Right renal pelvis (tissue), 4 donors: ENCODE measurements around the gene ZG16B. TPM values are rescaled to one million over a fixed set of nuclear protein-coding genes. Genes with fewer than 3 reads are reported as not detected.

Experiments
- DNase-seq, 4 donors: peaks; one replicate each; pipeline ENCODE4 v3.0.0-alpha.2; 2013; ENCODE audit warnings: low read depth in 4 of 4, low spot score in 3 of 4, missing footprints in 1 of 4
- polyA plus RNA-seq, 4 donors: library from polyadenylated mRNA; unstranded; fragments of 120-200 nt; gene quantifications; one replicate each; pipeline ENCODE4 v1.2.1, GENCODE V29; 2013; ENCODE audit not compliant: insufficient read length in 4 of 4

ZG16B gene
- polyA plus RNA-seq, 4 donors, result 0.25 to 0.50 (median 0.33) TPM

DNA sequence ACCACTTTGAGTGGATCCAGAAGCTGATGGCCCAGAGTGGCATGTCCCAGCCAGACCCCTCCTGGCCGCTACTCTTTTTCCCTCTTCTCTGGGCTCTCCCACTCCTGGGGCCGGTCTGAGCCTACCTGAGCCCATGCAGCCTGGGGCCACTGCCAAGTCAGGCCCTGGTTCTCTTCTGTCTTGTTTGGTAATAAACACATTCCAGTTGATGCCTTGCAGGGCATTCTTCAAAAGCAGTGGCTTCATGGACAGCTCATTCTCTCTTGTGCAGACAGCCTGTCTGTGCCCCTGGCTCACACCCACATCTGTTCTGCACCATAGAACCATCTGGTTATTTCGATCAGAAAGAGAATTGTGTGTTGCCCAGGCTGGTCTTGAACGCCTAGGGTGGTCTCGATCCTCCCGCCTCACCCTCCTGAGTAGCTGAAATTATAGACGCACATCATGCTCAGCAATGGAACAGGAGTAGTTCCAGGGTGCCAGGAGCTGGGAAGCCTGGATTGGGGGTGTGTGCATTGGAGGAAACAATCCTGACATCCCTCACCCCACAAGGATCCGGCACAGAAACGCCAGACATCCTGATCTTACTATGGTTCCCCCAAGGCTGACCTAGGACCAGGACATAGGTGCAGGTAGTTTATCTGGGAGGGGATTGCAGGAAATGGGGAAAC, 8.5 kb upstream of the ZG16B start:
- DNase-seq, result no peak

DNA sequence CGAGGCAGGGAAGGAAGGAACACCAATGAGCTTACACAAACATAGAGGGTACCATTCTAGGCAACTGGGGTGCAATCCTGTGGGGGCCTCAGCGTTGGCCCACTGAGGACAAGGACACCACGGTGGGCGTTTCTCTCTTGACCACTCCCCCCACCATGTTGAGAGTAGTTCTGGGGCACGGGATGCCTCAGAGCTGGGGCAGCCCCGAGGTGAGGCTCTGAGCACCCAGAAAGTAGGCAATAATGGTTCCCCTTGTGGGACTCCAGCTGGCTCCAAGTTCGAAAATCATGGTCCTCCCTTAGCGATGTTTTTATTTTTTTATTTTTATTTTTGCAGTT, 8.0 kb upstream of the ZG16B start:
- no peak for DNase-seq

DNA sequence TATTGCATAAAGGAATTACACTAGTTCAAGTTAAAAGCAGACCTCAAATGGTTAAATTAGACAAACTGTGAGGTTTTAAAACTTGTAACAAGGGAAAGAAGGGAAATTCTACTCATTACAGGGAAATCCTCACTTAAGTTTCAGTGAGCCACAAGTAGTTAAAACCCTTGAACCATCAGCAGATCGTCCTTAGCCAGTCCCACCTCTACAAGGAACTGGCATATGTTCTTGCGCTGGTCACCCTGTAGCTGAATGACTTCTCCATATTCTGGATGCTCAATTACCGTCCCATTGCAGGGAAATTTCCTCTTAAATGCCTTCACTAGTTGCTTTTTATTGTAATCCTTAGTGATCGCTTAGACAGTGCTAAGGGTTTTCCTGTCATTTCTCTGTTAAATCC, 7.6 kb upstream of the ZG16B start:
- DNase-seq, result no peak

DNA sequence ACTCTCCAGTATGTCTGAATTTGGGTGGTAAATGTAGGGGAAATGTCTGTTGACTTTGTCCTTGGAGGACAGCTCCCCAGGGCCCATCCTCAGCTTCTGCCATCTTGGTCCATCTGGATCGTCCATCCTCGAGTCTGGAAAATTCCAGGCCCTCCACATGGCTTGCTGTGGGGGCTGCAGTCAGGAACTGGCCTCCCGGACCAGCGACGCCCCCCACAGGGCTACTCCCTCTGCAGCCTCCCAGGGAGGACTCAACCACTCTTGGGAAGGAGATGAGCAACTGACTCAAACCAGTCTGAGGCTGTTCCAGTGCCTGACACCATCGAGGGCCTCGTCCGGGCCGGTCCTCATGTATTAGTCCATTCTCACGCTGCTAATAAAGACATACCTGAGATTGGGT, 5.5 kb upstream of the ZG16B start:
- DNase-seq, result no peak

DNA sequence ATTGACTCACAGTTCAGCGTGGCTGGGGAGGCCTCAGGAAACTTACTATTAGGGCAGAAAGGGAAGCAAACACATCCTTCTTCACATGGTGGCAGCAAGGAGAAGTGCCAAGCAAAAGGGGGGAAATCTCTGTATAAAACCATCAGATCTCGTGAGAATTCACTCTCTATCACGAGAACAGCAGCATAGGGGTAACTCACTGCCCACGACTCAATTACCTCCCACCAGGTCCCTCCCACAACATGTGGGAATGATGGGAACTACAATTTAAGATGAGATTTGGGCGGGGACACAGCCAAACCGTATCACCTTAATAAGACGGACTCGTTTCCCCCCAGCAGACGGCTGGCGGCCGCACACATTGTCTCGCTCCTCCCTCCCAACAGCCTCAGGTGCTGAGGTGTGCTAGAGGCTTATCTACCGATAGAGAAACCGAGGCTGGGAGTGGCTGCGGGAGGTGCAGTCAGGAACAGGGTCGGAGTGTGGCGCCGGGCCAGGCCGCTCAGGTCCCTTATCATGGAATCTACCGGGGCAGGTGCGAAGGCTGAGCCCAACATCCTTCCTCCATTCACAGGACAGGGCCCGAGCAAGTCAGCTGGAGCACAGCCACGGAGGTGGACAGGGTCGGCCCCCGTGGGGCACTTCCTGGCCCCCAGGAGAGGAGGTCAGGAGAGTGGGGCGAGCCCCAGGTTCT, 4.9 kb upstream of the ZG16B start:
- no peak for DNase-seq

DNA sequence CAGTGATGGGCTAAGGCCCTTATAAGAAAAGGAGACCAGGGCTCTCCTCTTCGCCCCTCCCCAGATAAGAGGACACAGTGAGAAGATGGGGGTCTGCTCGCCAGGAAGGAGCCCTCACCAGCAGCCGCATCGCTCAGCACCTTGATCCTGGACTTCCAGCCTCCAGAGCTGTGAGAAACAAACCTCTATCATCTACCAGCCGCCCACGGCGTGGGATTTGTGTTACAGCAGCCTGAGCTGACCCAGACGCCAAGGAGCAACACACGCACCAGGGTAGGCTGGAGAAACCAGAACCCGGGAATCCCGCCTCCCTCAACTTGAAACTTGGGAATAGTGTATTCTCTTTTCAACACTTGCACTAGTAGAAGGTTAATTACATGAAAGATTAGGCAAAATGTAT, 4.2 kb upstream of the ZG16B start:
- DNase-seq, result no peak

DNA sequence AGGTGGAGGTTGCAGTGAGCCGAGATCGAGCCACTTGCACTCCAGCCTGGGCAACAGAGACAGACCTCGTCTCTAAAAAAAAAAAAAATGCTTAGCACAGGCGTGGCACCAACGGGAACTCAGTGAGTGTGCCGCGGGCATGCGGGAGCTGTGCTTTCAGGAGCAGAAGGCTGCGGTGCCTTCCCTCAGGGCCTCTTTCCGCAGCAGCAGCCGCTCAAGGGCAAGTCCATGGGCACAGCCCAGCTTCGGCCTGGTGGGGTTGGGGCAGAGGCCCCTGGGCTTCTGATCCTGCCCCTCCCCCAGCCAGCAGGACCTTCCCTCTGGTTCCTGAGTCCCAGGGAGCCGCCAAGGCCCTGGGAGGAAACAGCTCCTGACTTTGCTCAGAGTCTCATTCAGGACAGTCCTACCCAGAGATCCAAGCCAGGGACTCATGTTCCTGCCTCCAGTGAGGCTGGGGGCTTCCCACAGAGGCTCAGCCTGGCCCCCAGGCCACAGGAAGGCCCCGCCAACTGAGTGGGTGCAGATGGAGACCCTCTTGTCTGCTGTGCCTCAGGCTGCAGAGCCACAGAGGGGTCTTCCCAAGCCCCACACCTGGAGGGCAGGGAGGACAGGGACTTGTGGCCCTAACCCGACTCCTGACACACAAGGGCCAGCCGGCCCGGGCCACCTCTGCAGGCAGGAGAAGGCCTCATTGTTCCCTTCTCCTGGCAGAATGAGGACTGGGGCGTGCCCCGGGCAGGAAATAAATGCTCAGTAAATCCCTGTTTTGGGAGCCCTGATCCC, 3.3 kb upstream of the ZG16B start:
- no peak for DNase-seq

DNA sequence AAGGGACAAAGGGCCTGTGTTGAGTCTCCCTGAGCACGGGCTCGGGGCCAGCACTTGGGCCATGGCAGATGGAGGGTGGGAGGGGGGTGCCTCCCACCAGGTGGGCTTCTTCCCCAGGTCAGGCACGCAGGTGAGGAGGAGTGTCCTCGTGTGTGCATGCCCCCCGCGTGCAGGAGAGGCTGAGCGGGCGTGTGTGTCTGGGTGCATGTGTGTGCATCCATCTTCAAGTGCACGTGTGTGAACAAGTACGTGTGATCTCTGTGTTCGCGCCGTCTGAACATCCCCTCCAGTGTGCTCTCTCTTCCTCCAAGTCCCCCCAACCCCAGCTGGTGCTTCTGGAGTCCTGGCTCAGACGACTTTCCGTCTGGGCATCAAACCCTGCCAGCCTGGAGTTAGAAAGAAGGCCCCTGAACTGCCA, 2.7 kb upstream of the ZG16B start:
- no peak for DNase-seq

DNA sequence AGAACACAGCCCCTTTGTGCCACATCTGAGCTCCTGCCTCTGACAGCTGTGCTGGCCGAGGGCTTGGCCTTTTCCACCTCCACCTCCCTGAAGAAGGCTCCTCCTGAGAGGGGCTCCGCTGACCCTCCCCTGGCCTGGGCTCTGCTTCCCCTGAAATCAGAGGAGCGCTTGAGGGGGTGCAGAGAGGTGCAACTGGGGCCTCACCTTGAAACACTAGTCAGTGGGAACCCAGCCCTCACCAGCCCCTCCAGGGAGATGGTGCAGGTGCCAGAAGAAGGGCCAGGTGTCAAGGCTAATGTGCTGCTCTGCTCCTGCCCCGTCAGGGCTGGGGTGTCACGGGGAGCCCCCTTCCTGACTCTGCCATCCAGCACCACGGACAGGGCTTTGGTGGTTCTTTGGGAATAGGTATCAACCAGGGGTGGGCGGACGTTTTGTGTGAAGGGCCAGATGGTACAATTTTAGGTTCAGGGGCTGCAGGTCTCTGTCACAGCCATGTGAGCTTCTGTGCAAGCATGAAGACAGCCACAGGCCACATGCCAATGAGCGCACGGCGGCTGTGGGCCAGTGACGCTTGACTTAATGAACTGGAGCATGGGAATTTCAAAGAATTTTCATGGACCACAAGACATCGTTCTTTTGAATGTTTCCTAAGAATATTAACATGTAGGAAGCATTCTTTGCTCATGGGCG, 2.1 kb upstream of the ZG16B start:
- no peak for DNase-seq

DNA sequence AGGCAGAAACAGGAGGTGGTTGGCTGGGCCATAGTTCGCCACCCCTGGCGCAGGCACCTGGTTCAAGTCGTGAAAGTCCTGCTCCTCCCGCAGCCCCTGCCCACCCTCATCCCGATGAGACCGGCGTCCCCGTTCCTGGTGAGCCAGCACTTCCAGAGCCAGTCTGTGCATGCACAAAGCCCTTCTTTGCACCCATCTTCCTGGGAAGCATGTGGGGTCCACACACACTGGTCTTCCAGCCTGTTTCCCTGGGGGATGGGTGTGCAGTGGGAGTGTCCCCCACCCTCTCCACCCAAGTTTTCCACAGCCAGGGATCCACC, 1.6 kb upstream of the ZG16B start:
- DNase-seq, result no peak

DNA sequence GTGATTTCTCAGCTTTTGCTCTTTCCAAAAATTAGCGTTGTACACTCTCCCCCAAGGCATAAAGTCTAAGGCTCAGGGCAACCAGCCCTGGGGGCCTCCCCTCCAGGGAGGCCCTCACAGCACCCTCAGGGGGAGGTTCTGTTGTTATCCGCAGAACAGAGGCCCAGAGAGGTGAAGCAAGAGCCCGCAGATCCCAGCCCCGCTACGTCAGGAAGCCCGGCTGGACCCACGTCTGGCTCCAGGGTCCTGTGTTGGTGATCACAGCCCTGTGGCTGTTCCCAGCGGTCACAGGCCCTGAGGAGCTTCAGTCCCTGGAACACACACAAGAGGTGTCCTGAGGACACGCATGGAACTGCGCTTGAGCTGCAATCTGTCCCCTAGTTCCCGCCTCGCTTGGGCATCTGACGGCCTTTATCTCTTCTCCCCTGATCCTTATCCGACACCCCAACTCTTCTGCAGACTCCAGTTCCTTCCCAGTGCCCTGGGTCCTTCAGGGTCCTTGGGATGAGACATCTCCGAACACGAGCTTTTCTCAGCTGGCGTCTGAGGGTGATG, 1.1 kb upstream of the ZG16B start:
- no peak for DNase-seq

DNA sequence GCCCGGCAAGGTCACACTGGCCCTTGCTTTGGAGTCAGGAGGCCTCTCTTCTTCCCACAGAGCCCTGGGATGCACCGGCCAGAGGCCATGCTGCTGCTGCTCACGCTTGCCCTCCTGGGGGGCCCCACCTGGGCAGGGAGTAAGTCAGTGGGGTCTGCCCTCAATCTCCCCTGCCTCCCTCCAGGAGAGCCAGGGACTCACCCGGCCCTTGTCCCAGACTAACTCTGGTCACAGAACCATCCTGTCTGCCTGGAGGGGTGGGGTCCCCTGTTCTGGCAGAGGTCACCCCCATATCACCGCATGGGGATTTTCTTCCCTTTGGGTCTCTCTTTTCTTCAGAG, 222 bp downstream of the ZG16B start:
- no peak for DNase-seq

DNA sequence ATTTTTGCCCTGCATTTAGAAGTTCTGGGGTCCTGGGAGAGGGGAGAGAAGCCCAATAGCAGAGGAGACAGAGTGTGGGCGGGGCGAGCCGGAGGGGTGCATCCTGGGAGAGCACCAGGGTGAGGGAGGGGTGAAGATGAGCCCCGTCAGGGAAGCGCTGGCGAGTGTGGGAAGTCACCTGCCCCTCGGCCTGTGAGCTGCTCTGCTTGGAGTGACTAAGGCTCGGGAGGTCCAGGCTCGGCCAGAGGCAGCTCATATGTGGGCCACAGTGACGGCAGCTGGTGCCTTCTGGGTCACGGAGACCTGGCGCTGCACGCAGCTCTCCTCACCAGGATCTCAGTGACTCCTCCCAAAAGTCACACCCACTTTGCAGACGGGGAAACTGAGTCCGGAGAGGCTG, 1.1 kb downstream of the ZG16B start:
- no peak for DNase-seq

DNA sequence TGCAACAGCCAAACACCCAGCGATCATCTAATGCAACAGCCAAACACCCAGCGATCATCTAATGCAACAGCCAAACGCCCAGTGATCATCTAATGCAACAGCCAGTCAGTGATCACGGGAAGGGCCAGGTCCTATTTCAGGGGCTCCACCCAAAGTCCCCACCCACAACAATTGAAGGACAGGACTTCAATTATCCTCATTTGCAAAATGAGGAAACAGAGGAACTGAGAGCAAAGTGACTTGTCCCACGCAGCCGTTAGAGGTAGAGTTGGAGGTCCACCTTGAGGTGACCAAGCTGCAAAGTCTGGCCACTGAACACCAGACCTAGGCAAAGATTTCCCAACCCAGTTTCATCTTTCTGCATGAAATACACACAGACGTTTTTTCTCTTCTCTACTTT, 3.7 kb downstream of the ZG16B start:
- DNase-seq, result no peak

DNA sequence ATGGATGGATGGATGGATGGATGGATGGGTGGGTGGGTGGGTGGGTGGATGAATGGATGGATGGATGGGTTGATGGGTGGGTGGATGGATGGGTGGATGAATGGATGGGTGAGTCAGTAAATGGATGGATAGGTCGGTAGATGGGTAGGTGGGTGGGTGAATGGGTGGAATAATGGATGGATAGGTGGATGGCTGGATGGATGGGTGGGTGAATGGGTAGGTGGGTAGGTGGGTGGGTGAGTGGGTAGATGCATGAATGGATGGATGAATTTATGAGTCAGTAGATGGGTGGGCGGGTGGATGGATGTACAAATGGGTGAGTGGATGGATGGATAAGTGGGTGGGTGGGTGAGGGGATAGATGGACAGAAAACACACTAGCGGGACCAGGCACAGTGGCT, 4.9 kb downstream of the ZG16B start:
- no peak for DNase-seq

DNA sequence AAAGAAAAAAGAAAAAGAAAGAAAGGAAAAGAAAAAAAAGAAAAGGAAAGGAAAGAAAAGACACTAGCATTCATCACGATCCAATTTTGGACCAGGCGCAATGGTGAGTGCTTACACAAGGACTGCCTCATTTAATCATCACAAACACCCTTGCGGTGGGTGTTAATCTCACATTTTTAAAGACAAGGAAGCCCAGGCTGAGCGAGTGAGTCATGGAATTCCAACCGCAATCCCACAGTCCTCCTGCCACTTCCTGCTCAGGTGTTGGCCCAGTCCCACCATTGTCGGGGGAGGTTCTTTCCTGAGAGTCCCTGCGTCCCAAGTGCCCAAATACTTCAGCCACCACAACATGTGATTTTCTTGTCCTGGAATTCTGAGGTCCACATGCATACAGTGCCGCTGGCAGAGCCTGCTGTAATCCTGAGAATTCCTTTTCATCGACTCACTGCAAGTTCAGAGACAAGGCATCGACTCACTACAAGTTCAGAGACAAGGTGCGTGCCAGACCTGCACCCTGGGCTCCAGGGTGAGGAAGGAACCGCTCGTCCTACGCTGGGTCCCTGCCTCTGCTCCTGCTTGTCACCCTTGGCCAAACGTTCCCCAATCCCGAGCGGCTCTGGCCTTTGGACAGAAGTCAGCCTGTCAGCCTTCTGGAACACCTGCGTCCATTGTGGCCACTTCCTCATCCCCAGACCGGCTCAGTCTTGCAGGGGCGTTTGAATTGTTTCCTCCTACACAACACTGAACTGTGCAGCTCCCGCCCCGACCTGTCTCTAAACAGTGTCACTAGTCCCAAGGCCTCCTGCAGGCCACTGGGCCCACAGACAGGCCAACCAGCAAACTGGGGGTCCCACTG, 5.8 kb downstream of the ZG16B start:
- no peak for DNase-seq

DNA sequence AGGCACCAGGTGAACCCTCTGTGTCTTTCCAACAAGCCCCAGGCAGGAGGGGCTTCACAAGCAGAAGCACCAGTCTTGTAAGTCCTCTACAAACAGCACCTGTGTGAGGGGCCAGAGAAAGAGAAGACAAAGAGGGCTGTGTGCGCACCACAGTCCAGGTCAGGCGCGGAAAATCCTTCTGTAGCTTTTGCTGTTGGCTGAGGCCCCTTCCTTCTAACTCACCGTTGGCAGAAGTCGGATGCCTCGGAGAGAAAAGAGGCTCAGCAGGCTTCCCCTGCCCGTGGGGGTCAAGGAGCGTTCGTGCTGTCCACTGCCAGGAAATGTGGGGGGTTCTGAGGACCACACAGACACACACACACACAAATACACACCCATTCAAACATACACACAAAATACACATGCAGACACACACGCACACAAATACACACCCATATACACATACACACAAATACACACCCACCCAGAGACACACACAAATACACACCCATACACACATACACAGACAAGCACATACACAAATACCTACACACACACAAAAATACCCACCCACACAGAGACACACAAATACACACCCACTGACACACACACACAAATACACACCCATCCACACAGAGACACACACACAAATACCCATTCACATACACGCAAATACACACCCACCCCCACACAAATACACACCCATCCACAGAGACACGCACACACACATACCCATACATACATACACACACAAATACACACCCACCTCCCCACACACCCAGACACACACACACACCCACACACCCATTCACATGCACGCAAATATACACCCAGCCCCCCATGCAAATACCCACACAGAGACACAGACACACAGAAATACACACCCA, 6.8 kb downstream of the ZG16B start:
- DNase-seq, result no peak

DNA sequence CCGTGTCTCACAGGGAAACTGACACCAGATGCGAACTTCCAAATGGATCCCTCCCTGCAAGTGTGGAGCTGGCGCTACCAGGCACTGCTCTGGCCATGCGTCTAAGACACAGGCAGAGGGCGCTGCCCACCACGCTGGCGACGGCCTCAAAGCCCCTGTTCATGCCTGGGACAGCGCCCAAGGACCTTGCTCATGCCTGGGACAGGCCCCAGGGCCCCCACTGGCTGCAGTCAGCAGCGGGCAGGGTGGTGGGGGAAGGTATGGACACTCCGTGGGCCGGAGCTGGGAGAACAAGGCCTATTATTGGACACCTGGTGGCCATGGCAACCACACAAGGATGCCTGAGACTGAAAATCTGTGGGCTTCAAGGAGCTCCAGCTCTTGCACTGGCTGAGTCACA, 8.8 kb downstream of the ZG16B start:
- peak in 2 of 4 donors; percentile 33 to 47 for DNase-seq

DNA sequence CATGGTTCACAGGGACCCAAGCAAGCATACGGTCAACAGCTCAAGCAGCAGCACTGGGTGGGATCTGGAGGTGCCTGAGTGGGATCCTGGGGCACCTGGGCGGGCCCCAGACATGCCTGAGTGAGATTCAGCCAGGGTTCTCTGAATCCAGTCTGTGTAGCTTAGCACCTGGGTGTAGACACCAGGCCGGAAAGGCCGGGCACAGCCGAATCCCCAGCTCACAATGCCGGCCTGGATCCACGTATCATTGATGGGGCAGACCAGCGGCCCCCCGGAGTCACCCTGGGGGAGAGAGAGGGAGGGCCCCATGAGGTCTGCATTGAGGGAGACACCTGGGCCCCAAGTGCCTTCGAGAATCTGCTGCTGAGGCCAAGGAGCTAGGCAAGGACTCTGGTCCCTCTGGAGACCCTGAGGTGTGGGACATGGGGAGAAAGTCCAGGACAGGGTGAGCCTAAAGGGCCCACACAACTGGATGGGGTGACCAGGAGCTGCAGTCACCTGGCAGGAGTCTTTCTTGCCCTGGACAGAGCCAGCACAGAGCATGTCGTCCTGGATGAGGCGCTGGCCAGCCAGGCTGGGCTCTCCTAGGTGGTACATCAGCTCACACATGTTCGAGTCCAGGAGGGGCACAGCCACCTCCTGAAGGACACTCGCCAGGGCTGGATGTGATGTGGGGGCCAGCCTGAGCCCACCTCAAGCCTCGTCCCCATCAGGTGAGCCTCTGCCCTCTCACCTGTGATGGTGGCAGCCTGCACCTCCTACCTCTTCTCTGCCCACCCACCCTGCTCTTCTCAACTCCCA, 9.7 kb downstream of the ZG16B start:
- no peak for DNase-seq
